Heart left ventricle (tissue), 16 donors: ENCODE data around the gene HAUS8. TPM values are rescaled to one million over a fixed set of nuclear protein-coding genes. Genes with fewer than 3 reads are reported as not detected.
"Not testable (repeated sequence)": the region's sequence is repeated elsewhere in the genome, so short reads cannot be mapped to it uniquely, and the experiment has no call there.

Experiments used
- ATAC-seq, 4 donors: fragments of 200-7000 bp; cut with Tn5 transposase; one replicate each; pipeline ENCODE4 v1.9.1; 2020 to 2022; ENCODE audit warnings: moderate library complexity in 4 of 4, mild to moderate bottlenecking in 3 of 4, moderate number of reproducible peaks in 1 of 4
- DNase-seq, 5 donors: peaks; one replicate each; pipeline ENCODE4 v3.0.0-alpha.2; 2020
- H3K27ac ChIP-seq, 12 donors: fragments of 200-600 bp; sonication (generic) in 4 of 12; one replicate each; pipeline versions ENCODE4 v1.5.0 to v1.8.0; 2016 to 2022; ENCODE audit warnings: mild to moderate bottlenecking in 2 of 12
- H3K27me3 ChIP-seq, 9 donors: fragments of 200-600 bp; sonication (generic) in 2 of 9; one replicate each; pipeline versions ENCODE4 v1.5.1 to v1.8.0; 2016 to 2022; ENCODE audit warnings: mild to moderate bottlenecking in 3 of 9
- H3K36me3 ChIP-seq, 9 donors: fragments of 200-600 bp; sonication (generic) in 2 of 9; one replicate each; pipeline versions ENCODE4 v1.5.0 to v1.8.0; 2018 to 2022; ENCODE audit warnings: mild to moderate bottlenecking in 2 of 9
- H3K4me1 ChIP-seq, 12 donors: fragments of 200-600 bp; sonication (generic) in 4 of 12; one replicate each; pipeline versions ENCODE4 v1.5.0 to v1.8.0; 2016 to 2022; ENCODE audit warnings: mild to moderate bottlenecking in 3 of 12
- H3K4me3 ChIP-seq, 12 donors: fragments of 200-600 bp; sonication (generic) in 4 of 12; one replicate each; pipeline versions ENCODE4 v1.5.0 to v1.8.0; 2017 to 2022; ENCODE audit warnings: mild to moderate bottlenecking in 9 of 12, moderate library complexity in 4 of 12
- H3K9me3 ChIP-seq, 12 donors: fragments of 200-600 bp; sonication (generic) in 4 of 12; one replicate each; pipeline versions ENCODE4 v1.5.0 to v1.8.0; 2016 to 2022; ENCODE audit warnings: mild to moderate bottlenecking in 1 of 12
- POLR2A ChIP-seq, 2 donors: fragments of 450-650 bp; IDR thresholded peaks; one replicate each; pipeline ENCODE4 v1.6.1; 2017; ENCODE audit warnings: antibody characterized with exemption in 2 of 2, mild to moderate bottlenecking in 2 of 2, moderate library complexity in 2 of 2
- WGBS, 4 donors: extraction: QIAGEN DNeasy Blood & Tissue Kit in 2 of 4; methylation state at CpG; one replicate each; pipeline versions ENCODE4 v1.1.5 to v1.1.7; 2013 to 2018; 5-methylcytosine and 5-hydroxymethylcytosine counted together
- intact Hi-C, 10 donors: fragments of 100-400 bp; cut with DNase I; formaldehyde crosslinking; loops; one replicate each; pipeline versions ENCODE4 v1.11.1 to v1.14.2; 2022
- polyA plus RNA-seq, 2 donors: library from polyadenylated mRNA; stranded (reverse); fragments of 200-250 nt; gene quantifications; one replicate each; pipeline ENCODE4 v1.2.3, GENCODE V29; 2013
- total RNA-seq, 9 donors: library from RNA; depleted of rRNA in 2 of 9; stranded (reverse); fragments of >200 nt in 2 of 9; fragmentation: NEBNext Ultra II Directional in 3 of 9; extraction: Animal tissue kit (Norgen Biotek cat#: 25700) in 3 of 9; gene quantifications; one replicate each; pipeline versions ENCODE4 v1.1.0 to v1.2.4, GENCODE V29; 2016 to 2023
- TF ChIP-seq, protein P1 (sequence below), 12 donors: fragments of 200-600 bp; sonication (generic) in 4 of 12; IDR thresholded peaks; one replicate each; pipeline versions ENCODE4 v1.5.0 to v1.8.0; 2018 to 2022; ENCODE audit warnings: antibody characterized with exemption in 12 of 12, mild to moderate bottlenecking in 5 of 12
- donor health status: ischemic (EF 13 %, LVEDD 7.1; RV severe dilation, severe dysfunction).
- donor health status: healthy with polysubstance abuse.
- donor health status: DM: no; HTN: yes; CAD: no.
- donor health status: DM: no; HTN: no; CAD: no.
- donor health status: ischemic (EF 25% LVEDD 6.9; RV normal size, moderate dysfunction).
- donor health status: ischemic (EF 25% LVEDD 5.7; RV mildly dilated, moderate dysfunction).
- donor health status: healthy.
- donor health status: DM: yes; HTN: yes; CAD: no.
- donor health status: ischemic (EF 35%, LVEDD 5.7; RV mildly dilated, moderate dysfunction).
- donor health status: nonischemic (EF 11% LVEDD 7.7; RV severe dilation, severe dysfunction).
- donor health status: DM: yes; HTN: yes; CAD: no.
- donor health status: PGD.
- donor health status: ischemic (EF 29% LVEDD 5.4; RV normal size, mild dysfunction).
- donor health status: nonischemic (EF 23%, LVEDD 6.1; RV moderate dilation, normal function).

Gene HAUS8
- total and polyA plus RNA-seq, 11 donors, result 2.1 to 9.2 (median 4.7) TPM

DNA sequence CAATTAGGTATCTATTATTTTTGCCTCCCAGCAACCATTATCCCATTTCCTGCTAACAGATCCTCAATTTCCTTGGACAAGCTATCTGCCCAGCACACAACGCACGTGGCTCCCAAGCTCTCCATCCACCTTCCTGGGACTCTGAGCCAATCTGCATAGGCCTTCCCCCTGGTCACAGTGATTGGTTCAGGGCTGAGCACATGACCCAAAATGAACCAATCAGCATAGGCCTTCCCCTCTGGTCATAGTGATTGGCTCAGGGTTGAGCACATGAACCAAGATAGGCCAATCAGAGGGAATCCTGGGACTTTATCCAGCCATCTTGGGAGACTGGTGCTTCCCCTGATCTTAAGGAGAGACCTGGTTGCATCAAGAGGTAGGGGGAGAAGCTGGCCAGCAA, 54.4 kb downstream of the HAUS8 start:
- WGBS, 4 donors, result 61 to 77% (median 69%) methylated on average over 2 of the region's 2 CpGs
- Histone ChIP-seq H3K36me3 (no peaks in the 10 kb centered on the region), H3K27me3 (peaks cover 2 to 22% (median 11%) of the 10 kb centered on the region in 9 donors), H3K4me1 (peaks cover 0 to 32% (median 2%) of the 10 kb centered on the region in 12 donors), H3K4me3 (no peak overlapping the region), H3K27ac (no peak overlapping the region), H3K9me3 (peaks cover 0 to 23% (median 11%) of the 10 kb centered on the region in 12 donors)
- TF ChIP-seq POLR2A (IDR thresholded peaks at IDR 0.05), result no peak
- TF ChIP-seq, protein P1, sequence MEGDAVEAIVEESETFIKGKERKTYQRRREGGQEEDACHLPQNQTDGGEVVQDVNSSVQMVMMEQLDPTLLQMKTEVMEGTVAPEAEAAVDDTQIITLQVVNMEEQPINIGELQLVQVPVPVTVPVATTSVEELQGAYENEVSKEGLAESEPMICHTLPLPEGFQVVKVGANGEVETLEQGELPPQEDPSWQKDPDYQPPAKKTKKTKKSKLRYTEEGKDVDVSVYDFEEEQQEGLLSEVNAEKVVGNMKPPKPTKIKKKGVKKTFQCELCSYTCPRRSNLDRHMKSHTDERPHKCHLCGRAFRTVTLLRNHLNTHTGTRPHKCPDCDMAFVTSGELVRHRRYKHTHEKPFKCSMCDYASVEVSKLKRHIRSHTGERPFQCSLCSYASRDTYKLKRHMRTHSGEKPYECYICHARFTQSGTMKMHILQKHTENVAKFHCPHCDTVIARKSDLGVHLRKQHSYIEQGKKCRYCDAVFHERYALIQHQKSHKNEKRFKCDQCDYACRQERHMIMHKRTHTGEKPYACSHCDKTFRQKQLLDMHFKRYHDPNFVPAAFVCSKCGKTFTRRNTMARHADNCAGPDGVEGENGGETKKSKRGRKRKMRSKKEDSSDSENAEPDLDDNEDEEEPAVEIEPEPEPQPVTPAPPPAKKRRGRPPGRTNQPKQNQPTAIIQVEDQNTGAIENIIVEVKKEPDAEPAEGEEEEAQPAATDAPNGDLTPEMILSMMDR (IDR thresholded peaks at IDR 0.05), result no peak
- ATAC-seq, result no peak
- intact Hi-C loops, result no loop called here
- no peak for DNase-seq

DNA sequence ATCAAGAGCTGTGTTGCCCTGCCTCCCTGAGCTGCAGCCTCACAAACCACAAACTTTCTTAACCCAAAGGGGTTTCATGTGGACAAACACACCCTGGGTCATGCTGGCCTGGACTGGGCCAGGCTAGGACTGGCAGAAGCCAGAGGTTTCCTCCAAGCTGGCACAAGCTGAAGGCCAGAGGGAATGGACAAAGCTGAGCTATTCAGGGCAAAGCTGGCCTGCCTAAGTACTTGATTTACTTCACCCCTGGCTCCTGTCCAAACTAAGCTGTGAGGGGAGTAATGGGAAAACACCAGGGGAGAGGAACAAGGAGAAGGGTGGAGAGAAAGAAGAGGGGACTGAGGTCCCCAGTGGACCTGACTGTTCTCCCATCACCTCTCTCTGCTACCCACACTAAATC, 54.9 kb downstream of the HAUS8 start:
- TF ChIP-seq, protein P1 (IDR thresholded peaks at IDR 0.05), result no peak
- Histone ChIP-seq H3K27ac (no peak overlapping the region), H3K36me3 (no peaks in the 10 kb centered on the region), H3K9me3 (peaks cover 0 to 23% (median 11%) of the 10 kb centered on the region in 12 donors), H3K4me1 (peaks cover 0 to 30% (median 0%) of the 10 kb centered on the region in 12 donors), H3K27me3 (peaks cover 0 to 18% (median 6%) of the 10 kb centered on the region in 9 donors), H3K4me3 (no peak overlapping the region)
- no peak for DNase-seq
- intact Hi-C loops, result no loop called here
- ATAC-seq, result no peak

DNA sequence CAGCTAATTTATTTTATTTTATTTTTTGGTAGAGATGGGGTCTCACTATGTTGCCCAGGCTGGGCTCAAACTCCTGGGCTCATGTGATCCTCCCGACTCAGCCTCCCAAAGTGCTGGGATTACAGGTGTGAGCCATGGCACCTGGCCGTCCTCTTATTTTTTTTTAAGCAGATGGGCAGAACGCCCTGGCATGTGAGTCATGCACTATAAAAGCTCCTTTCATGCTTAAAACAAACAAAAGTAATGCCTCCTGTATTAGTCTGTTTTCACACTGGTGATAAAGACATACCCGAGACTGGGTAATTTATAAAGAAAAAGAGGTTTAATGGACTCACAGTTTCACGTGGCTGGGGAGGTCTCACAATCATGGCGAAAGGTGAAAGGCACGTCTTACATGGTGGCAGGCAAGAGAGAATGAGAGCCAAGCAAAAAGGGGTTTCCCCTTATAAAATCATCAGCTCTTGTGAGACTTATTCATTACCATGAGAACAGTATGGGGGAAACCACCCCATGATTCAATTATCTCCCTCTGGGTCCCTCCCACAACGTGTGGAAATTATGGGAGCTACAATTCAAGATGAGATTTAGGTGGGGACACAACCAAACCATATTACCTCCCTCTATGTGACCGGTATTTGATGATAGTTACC, 60.9 kb downstream of the HAUS8 start:
- H3K9me3 ChIP-seq, H3K27me3 ChIP-seq, H3K4me3 ChIP-seq, H3K4me1 ChIP-seq, H3K27ac ChIP-seq, intact Hi-C loops, ATAC-seq, DNase-seq, H3K36me3 ChIP-seq: not testable (repeated sequence)
- WGBS, 4 donors, result 80 to 88% (median 83%) methylated on average over 9 of the region's 9 CpGs

DNA sequence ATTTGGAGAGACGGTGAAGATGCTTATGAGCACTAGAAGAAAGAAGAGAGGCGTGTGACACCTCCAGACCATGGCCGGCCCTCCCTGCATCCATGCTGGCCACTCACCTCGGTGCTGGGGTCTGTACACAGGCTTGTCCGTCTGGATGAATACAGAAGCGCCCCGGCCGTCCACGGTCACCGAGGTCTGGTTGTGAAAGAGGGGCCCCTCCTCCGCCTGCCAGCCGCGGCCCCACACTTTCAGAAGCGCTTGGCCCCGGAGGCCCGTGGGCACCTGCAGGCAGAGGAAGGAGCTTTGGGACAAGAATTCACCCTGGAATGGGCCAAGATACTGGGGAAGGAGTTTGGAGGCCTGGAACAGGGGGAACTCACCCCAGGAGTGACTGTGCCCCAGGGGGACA, 63.8 kb downstream of the HAUS8 start:
- TF ChIP-seq, protein P1 (IDR thresholded peaks at IDR 0.05), result no peak
- TF ChIP-seq POLR2A (IDR thresholded peaks at IDR 0.05), result no peak
- Histone ChIP-seq H3K4me1 (no peaks in the 10 kb centered on the region), H3K27me3 (no peaks in the 10 kb centered on the region), H3K36me3 (peaks cover 0 to 4% (median 0%) of the 10 kb centered on the region in 9 donors), H3K9me3 (peaks cover 0 to 8% (median 0%) of the 10 kb centered on the region in 12 donors), H3K27ac (no peak overlapping the region), H3K4me3 (no peak overlapping the region)
- DNase-seq, result no peak
- 86 to 89% (median 88%) methylated on average over 15 to 16 of the region's 16 CpGs for WGBS, 4 donors
- no peak for ATAC-seq
- intact Hi-C loops, result no loop called here

DNA sequence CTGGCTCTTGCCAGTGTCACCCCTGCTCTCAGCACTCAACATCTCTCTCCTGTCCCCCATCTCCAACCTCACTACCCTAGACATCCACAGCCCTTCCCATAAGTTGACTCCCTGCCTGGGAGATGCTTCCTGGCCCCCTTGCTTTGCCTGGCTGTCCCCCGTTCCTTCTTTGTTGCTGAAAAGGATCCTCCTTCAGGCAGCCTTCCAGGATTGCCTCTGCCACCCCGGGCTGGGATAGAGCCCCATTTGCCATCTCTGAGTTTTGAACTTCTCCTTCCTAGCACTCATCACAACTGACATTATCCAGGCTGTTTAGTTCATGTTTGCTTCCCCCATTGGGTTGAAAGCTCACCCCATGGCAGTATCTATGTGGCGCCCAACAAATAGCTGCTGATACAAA, 68.7 kb downstream of the HAUS8 start:
- Histone ChIP-seq H3K9me3 (peaks cover 0 to 8% (median 0%) of the 10 kb centered on the region in 12 donors), H3K36me3 (peaks cover 0 to 4% (median 0%) of the 10 kb centered on the region in 9 donors), H3K27me3 (no peaks in the 10 kb centered on the region), H3K4me1 (peaks cover 0 to 1% (median 0%) of the 10 kb centered on the region in 12 donors), H3K4me3 (no peak overlapping the region), H3K27ac (no peak overlapping the region)
- DNase-seq (no peak), ATAC-seq (no peak)
- TF ChIP-seq, protein P1 (IDR thresholded peaks at IDR 0.05), result no peak
- TF ChIP-seq POLR2A (IDR thresholded peaks at IDR 0.05), result no peak
- 81 to 90% (median 88%) methylated on average over 3 of the region's 3 CpGs for WGBS, 4 donors
- intact Hi-C loops, result no loop called here
